Activated naive CD4-positive, alpha-beta T cell treated with anti-CD3 and anti-CD28 coated beads, Interleukin-2, amount 50 U/mL, for 16 hours (primary cell): Measurements from ENCODE around the gene RETREG3.

Experiments used
- DNase-seq: peaks from one replicate; pipeline ENCODE4 v3.0.0-alpha.2; 2020

RETREG3 gene

GRCh38 chr17:42612013-42612412, 2.8 kb upstream of the RETREG3 start:
- no peak for DNase-seq

GRCh38 chr17:42609814-42610801, 934 bp upstream of the RETREG3 start:
- peak; percentile 17 for DNase-seq

- no peak for DNase-seq
These were observed 631 bp downstream of the RETREG3 start for GRCh38 chr17:42608305-42609181.

- DNase-seq: no peak
These were observed 1.4 kb downstream of the RETREG3 start for GRCh38 chr17:42607769-42608168.

GRCh38 chr17:42603318-42603717, 5.9 kb downstream of the RETREG3 start:
- no peak for DNase-seq

- DNase-seq: no peak
These were observed 10.3 kb downstream of the RETREG3 start for GRCh38 chr17:42598905-42599304.

- no peak for DNase-seq
These were observed 12.8 kb downstream of the RETREG3 start for GRCh38 chr17:42596386-42596785.

GRCh38 chr17:42591411-42591810, 17.8 kb downstream of the RETREG3 start:
- no peak for DNase-seq

- DNase-seq: no peak
These were observed 18.3 kb downstream of the RETREG3 start for GRCh38 chr17:42590886-42591285.

- DNase-seq: no peak
These were observed 22.5 kb downstream of the RETREG3 start for GRCh38 chr17:42586514-42587230.

- no peak for DNase-seq
These were observed 23.8 kb downstream of the RETREG3 start for GRCh38 chr17:42585353-42585752.

- no peak for DNase-seq
These were observed 24.3 kb downstream of the RETREG3 start for GRCh38 chr17:42584880-42585279.

GRCh38 chr17:42581744-42582270, 27.4 kb downstream of the RETREG3 start:
- no peak for DNase-seq

GRCh38 chr17:42579794-42580551, 29.2 kb downstream of the RETREG3 start:
- DNase-seq: no peak

- peak; percentile 78 for DNase-seq
These were observed 30.8 kb downstream of the RETREG3 start for GRCh38 chr17:42578282-42578869.

- DNase-seq: peak; percentile 92
These were observed 31.5 kb downstream of the RETREG3 start, which contains the start of gene PSMC3IP for GRCh38 chr17:42577532-42578281. Gene PSMC3IP (minus strand): TSS chr17:42577729. CDS start chr17:42577686, 43 bp downstream.

- DNase-seq: no peak
These were observed 32.0 kb downstream of the RETREG3 start for GRCh38 chr17:42577140-42577531.

GRCh38 chr17:42574463-42574862, 34.7 kb downstream of the RETREG3 start:
- no peak for DNase-seq

- DNase-seq: no peak
These were observed 36.1 kb downstream of the RETREG3 start for GRCh38 chr17:42573095-42573494.

GRCh38 chr17:42571435-42572225, 37.5 kb downstream of the RETREG3 start:
- no peak for DNase-seq
